Gastrocnemius medialis (tissue), 4 donors: ENCODE results near the gene ZBTB45. TPM values are rescaled to one million over a fixed set of nuclear protein-coding genes. Genes with fewer than 3 reads are reported as not detected.
A peak's percentile ranks its signal among the peaks of the same experiment; 100 is the strongest.

ENCODE experiments used
- ATAC-seq, 2 donors: fragments of 150-250 bp; one replicate each; pipeline ENCODE4 v1.9.1; 2016
- DNase-seq, 2 donors: peaks; one replicate each; pipeline ENCODE4 v3.0.0-alpha.2; 2019
- H3K27ac ChIP-seq, 4 donors: fragments of 200-600 bp; sonication (generic); 1 replicate in 1 of 4; 2 replicates in 3 of 4; pipeline ENCODE4 v1.5.1; 2016 to 2018; ENCODE audit warnings: mild to moderate bottlenecking in 2 of 4, moderate library complexity in 1 of 4
- H3K27me3 ChIP-seq, 3 donors: fragments of 200-600 bp; sonication (generic) in 2 of 3; 1 replicate in 1 of 3; 2 replicates in 2 of 3; pipeline versions ENCODE4 v1.5.1 to v1.6.0; 2016 to 2019; ENCODE audit warnings: mild to moderate bottlenecking in 1 of 3, moderate library complexity in 1 of 3
- H3K36me3 ChIP-seq, 2 donors: fragments of 200-600 bp; sonication (generic) in 1 of 2; one replicate each; pipeline ENCODE4 v1.5.1; 2017 to 2018
- H3K4me1 ChIP-seq, 2 donors: fragments of 200-600 bp; sonication (generic) in 1 of 2; one replicate each; pipeline ENCODE4 v1.5.1; 2016 to 2017; ENCODE audit warnings: mild to moderate bottlenecking in 2 of 2
- H3K4me3 ChIP-seq, 4 donors: fragments of 200-600 bp; sonication (generic) in 3 of 4; 1 replicate in 1 of 4; 2 replicates in 3 of 4; pipeline ENCODE4 v1.5.1; 2016 to 2019; ENCODE audit warnings: mild to moderate bottlenecking in 2 of 4
- H3K9me3 ChIP-seq, 3 donors: fragments of 200-600 bp; sonication (generic) in 2 of 3; 1 replicate in 1 of 3; 2 replicates in 2 of 3; pipeline ENCODE4 v1.5.1; 2016 to 2019
- POLR2A ChIP-seq, 2 donors: fragments of 450-650 bp; IDR thresholded peaks; one replicate each; pipeline ENCODE4 v1.6.1; 2017; ENCODE audit warnings: antibody characterized with exemption in 2 of 2, mild to moderate bottlenecking in 2 of 2, moderate library complexity in 2 of 2
- in situ Hi-C, 4 donors: fragments of 200-750 bp; cut with MboI; loops; one replicate each; pipeline versions ENCODE4 v1.15.0 to v1.8.0; 2017; ENCODE audit warnings: low sequenced_read_pairs in 4 of 4
- intact Hi-C: fragments of 100-400 bp; cut with DNase I; formaldehyde crosslinking; loops from one replicate; pipeline ENCODE4 v1.15.1; 2023; ENCODE audit warnings: low total_unique reads
- total RNA-seq, 4 donors: library from RNA; depleted of rRNA; stranded (reverse); fragments of >200 nt; gene quantifications; one replicate each; pipeline versions ENCODE4 v1.1.0 to v1.2.3, GENCODE V29; 2016
- TF ChIP-seq, protein P1 (sequence below), 5 experiments: fragments of 450-650 bp in 3 of 5; fragments of 200-600 bp in 2 of 5; sonication (generic) in 2 of 5; IDR thresholded peaks in 4 of 5; conservative IDR thresholded peaks in 1 of 5; 1 replicate in 4 of 5; 2 replicates in 1 of 5; pipeline ENCODE4 v1.5.1; 2016 to 2019; ENCODE audit warnings: antibody characterized with exemption in 5 of 5, mild to moderate bottlenecking in 3 of 5, moderate library complexity in 3 of 5

Gene ZBTB45
- total RNA-seq, 4 donors from 2014 or later: 5.9 to 12.2 (median 9.6) TPM

- H3K36me3 ChIP-seq: peaks cover 0 to 21% of the 10 kb centered on the region in 2 donors
- no peaks in the 10 kb centered on the region for H3K27me3 ChIP-seq
- TF ChIP-seq, protein P1, sequence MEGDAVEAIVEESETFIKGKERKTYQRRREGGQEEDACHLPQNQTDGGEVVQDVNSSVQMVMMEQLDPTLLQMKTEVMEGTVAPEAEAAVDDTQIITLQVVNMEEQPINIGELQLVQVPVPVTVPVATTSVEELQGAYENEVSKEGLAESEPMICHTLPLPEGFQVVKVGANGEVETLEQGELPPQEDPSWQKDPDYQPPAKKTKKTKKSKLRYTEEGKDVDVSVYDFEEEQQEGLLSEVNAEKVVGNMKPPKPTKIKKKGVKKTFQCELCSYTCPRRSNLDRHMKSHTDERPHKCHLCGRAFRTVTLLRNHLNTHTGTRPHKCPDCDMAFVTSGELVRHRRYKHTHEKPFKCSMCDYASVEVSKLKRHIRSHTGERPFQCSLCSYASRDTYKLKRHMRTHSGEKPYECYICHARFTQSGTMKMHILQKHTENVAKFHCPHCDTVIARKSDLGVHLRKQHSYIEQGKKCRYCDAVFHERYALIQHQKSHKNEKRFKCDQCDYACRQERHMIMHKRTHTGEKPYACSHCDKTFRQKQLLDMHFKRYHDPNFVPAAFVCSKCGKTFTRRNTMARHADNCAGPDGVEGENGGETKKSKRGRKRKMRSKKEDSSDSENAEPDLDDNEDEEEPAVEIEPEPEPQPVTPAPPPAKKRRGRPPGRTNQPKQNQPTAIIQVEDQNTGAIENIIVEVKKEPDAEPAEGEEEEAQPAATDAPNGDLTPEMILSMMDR (IDR thresholded peaks at IDR 0.05 in 4 of 5, conservative IDR thresholded peaks at IDR 0.05 in 1 of 5): no peak
- no peak for TF ChIP-seq POLR2A (IDR thresholded peaks at IDR 0.05)
- H3K9me3 ChIP-seq: no peaks in the 10 kb centered on the region
- ATAC-seq (no peak), DNase-seq (no peak)
- in situ Hi-C loops (no loop called here), intact Hi-C loops (loop anchor here (1.0 kb wide), 1 partner anchor 13 kb away; the partner anchor contains the start of gene TRIM28)
- peaks cover 47 to 68% of the 10 kb centered on the region in 2 donors for H3K4me1 ChIP-seq
- H3K27ac ChIP-seq: peak overlapping the region; percentile 97 to 99 (median 97)
- peak overlapping the region; percentile 72 to 95 (median 84) for H3K4me3 ChIP-seq
Observed at GRCh38 chr19:58557221-58558065, 37.8 kb upstream of the ZBTB45 start.

GRCh38 chr19:58556622-58557220 is 37.1 kb upstream of the ZBTB45 start:
- ATAC-seq (no peak), DNase-seq (no peak)
- in situ Hi-C loops: no loop called here
- H3K9me3 ChIP-seq: no peaks in the 10 kb centered on the region
- H3K27me3 ChIP-seq: no peaks in the 10 kb centered on the region
- peaks cover 0 to 28% of the 10 kb centered on the region in 2 donors for H3K36me3 ChIP-seq
- no peak for TF ChIP-seq POLR2A (IDR thresholded peaks at IDR 0.05)
- TF ChIP-seq, protein P1 (IDR thresholded peaks at IDR 0.05 in 4 of 5, conservative IDR thresholded peaks at IDR 0.05 in 1 of 5): no peak
- peak overlapping the region; percentile 97 to 99 (median 97) for H3K27ac ChIP-seq
- peaks cover 41 to 61% of the 10 kb centered on the region in 2 donors for H3K4me1 ChIP-seq
- H3K4me3 ChIP-seq: peak overlapping the region; percentile 72 to 95 (median 84)
- intact Hi-C loops: no loop called here

- Histone ChIP-seq H3K9me3 (no peaks in the 10 kb centered on the region), H3K36me3 (peaks cover 0 to 34% of the 10 kb centered on the region in 2 donors), H3K27me3 (no peaks in the 10 kb centered on the region), H3K27ac (peak overlapping the region; percentile 97 to 99 (median 97)), H3K4me1 (peaks cover 41 to 57% of the 10 kb centered on the region in 2 donors), H3K4me3 (peak overlapping the region in 3 of 4 donors; percentile 45 to 84 (median 83))
- DNase-seq (no peak), ATAC-seq (no peak)
- intact Hi-C loops: loop anchor here (1.0 kb wide), 1 partner anchor 17 kb away; the partner anchor contains the start of gene MZF1
- TF ChIP-seq, protein P1 (IDR thresholded peaks at IDR 0.05 in 4 of 5, conservative IDR thresholded peaks at IDR 0.05 in 1 of 5): no peak
- TF ChIP-seq POLR2A (IDR thresholded peaks at IDR 0.05): no peak
- in situ Hi-C loops: no loop called here
Observed at GRCh38 chr19:58555920-58556621, 36.5 kb upstream of the ZBTB45 start.

GRCh38 chr19:58555369-58555885 is 35.8 kb upstream of the ZBTB45 start:
- intact Hi-C loops (loop anchor here (1.0 kb wide), 1 partner anchor 18 kb away; the partner anchor contains the start of gene MZF1), in situ Hi-C loops (no loop called here)
- peaks cover 40 to 51% of the 10 kb centered on the region in 2 donors for H3K4me1 ChIP-seq
- ATAC-seq (no peak), DNase-seq (no peak)
- H3K27ac ChIP-seq: peak overlapping the region; percentile 97 to 99 (median 97)
- no peak for TF ChIP-seq POLR2A (IDR thresholded peaks at IDR 0.05)
- TF ChIP-seq, protein P1 (IDR thresholded peaks at IDR 0.05 in 4 of 5, conservative IDR thresholded peaks at IDR 0.05 in 1 of 5): no peak
- no peaks in the 10 kb centered on the region for H3K27me3 ChIP-seq
- no peaks in the 10 kb centered on the region for H3K9me3 ChIP-seq
- H3K4me3 ChIP-seq: peak overlapping the region; percentile 45 to 84 (median 77)
- H3K36me3 ChIP-seq: peaks cover 0 to 41% of the 10 kb centered on the region in 2 donors
